ENCODE measurements around the gene CD164. TPM values are rescaled to one million over a fixed set of nuclear protein-coding genes. Genes with fewer than 3 reads are reported as not detected.

The CD164 gene
- total and polyA plus RNA-seq, 2 donors (not counting 3 experiments of a cell fraction or from before 2014, with no cell fraction given), result 116 to 172 TPM

GRCh38 chr6:109316909-109317308 lies 65.4 kb downstream of the CD164 start:
- Histone ChIP-seq H3K79me2 (ENCODE audit: control insufficient read depth, insufficient read depth, low read length) (no peaks in the 10 kb centered on the region), H3K36me3 (ENCODE audit: control insufficient read depth in 2 of 2, extremely low read depth in 1 of 2, insufficient read depth in 2 of 2, low read length in 2 of 2) (no peaks in the 10 kb centered on the region), H3K27ac (ENCODE audit: insufficient read depth, low read depth, low read length) (no peak overlapping the region), H3K9me3 (replicated peaks; ENCODE audit: control insufficient read depth, insufficient read depth, low read length) (no peaks in the 10 kb centered on the region), H3K4me2 (ENCODE audit: insufficient read depth, low read length) (no peak overlapping the region), H2AFZ (ENCODE audit: low read depth, low read length) (no peak overlapping the region), H3K4me3 (replicated peaks in 1 of 3; ENCODE audit: insufficient read depth in 1 of 3, low read depth in 1 of 3, low read length in 3 of 3) (no peak overlapping the region), H4K20me1 (replicated peaks; ENCODE audit: control insufficient read depth, extremely low read depth, insufficient read depth, low read length) (no peaks in the 10 kb centered on the region), H3K9ac (replicated peaks; ENCODE audit: extremely low read depth, insufficient read depth, low read length) (no peak overlapping the region), H3K9me1 (replicated peaks; ENCODE audit: control insufficient read depth, extremely low read depth, insufficient read depth, low read length) (no peaks in the 10 kb centered on the region), H3K27me3 (ENCODE audit: control insufficient read depth in 2 of 2, insufficient read depth in 2 of 2, low read length in 2 of 2) (no peaks in the 10 kb centered on the region), H3K4me1 (ENCODE audit: control insufficient read depth, extremely low read depth, insufficient read depth, low read length) (no peaks in the 10 kb centered on the region)
- DNase-seq (ENCODE audit: low read depth, low spot score) (no peak), FAIRE-seq (no peak)
- TF ChIP-seq MYC (IDR thresholded peaks at IDR 0.05; ENCODE audit: low read depth, low read length), result no peak
- no peak for TF ChIP-seq POLR2AphosphoS5 (IDR thresholded peaks at IDR 0.05; ENCODE audit: insufficient read depth, low read depth, low read length)
- no peak for TF ChIP-seq MAX (IDR thresholded peaks at IDR 0.05; ENCODE audit: insufficient read depth, insufficient read length)
- TF ChIP-seq POLR2A (IDR thresholded peaks at IDR 0.05; ENCODE audit: low read depth, low read length), result no peak
- no peak for TF ChIP-seq FOS (IDR thresholded peaks at IDR 0.05; ENCODE audit: borderline replicate concordance, insufficient read depth, low read length)
- POLR2A ChIA-PET, result no interaction called here
- CTCF ChIA-PET, result no interaction called here
- dilution Hi-C loops (cut with MboI; ENCODE audit: extremely low pct_ligation_motif_present, low sequenced_read_pairs) (no loop called here), intact Hi-C loops (cut with micrococcal nuclease) (no loop called here)
- no TSS peak for BruUV-seq (replicated peaks)

Other genes with a start within 250 kb of the CD164 start
- gene PPIL6, start 58.2 kb upstream of the CD164 start, total RNA-seq, result 0.25 and 0.33 TPM in 2 replicates
- gene PPIL6, start 58.2 kb upstream of the CD164 start, polyA plus RNA-seq, result 0.11 and 0.25 TPM in 2 replicates
- 6.9 and 8.5 TPM in 2 replicates for gene SMPD2, start 58.3 kb upstream of the CD164 start, total RNA-seq
- 10.0 and 11.5 TPM in 2 replicates for gene SMPD2, start 58.3 kb upstream of the CD164 start, polyA plus RNA-seq
- 36.5 and 38.7 TPM in 2 replicates for gene MICAL1, start 73.3 kb upstream of the CD164 start, total RNA-seq
- gene MICAL1, start 73.3 kb upstream of the CD164 start, polyA plus RNA-seq, result 39.4 and 44.5 TPM in 2 replicates
- 6.2 and 6.4 TPM in 2 replicates for gene ZBTB24, start 100.8 kb upstream of the CD164 start, total RNA-seq
- 1.9 TPM in 2 replicates for gene ZBTB24, start 100.8 kb upstream of the CD164 start, polyA plus RNA-seq

All from endothelial cell of umbilical vein (primary cell).